H1 (cell line): Measurements from ENCODE around the gene ADGRD2. TPM values are rescaled to one million over a fixed set of nuclear protein-coding genes. Genes with fewer than 3 reads are reported as not detected.

Experiments used
- CTCF ChIA-PET: fragments of 300-600 bp; sonication (Branson Sonifier 250); formaldehyde crosslinking; loops from one replicate; lab custom pipeline; 2021; ENCODE audit not compliant: partially characterized antibody; lab: Charles Lee
- POLR2A ChIA-PET: fragments of 300-600 bp; sonication (Branson Sonifier 250); formaldehyde crosslinking; loops from one replicate; lab custom pipeline; 2021; ENCODE audit warnings: inconsistent platforms; ENCODE audit not compliant: partially characterized antibody; lab: Charles Lee
- DNase-seq, 2 experiments: peaks; one replicate each; pipeline versions ENCODE4 v3.0.0 to v3.0.0-alpha.2; 2010 to 2022; ENCODE audit warnings: low spot score in 2 of 2, low read depth in 1 of 2, mixed read lengths in 1 of 2
- FAIRE-seq: peaks from 2 replicates; lab custom pipeline; 2011; peaks lifted over from hg19 to GRCh38; lab: Jason Lieb, UNC
- H2AFZ ChIP-seq: 2 replicates; pipeline ENCODE4 v1.8.1; 2012; ENCODE audit warnings: low read length, inconsistent platforms
- H2AK5ac ChIP-seq: 2 replicates; pipeline ENCODE4 v1.6.1; 2013; ENCODE audit warnings: low read depth, low read length
- H2BK120ac ChIP-seq: replicated peaks from 2 replicates; pipeline ENCODE3; 2013; ENCODE audit warnings: low read depth, low read length, inconsistent platforms
- H2BK12ac ChIP-seq: 2 replicates; pipeline ENCODE4 v1.6.1; 2013; ENCODE audit warnings: low read depth, low read length
- H2BK15ac ChIP-seq: 2 replicates; pipeline ENCODE4 v1.6.1; 2013; ENCODE audit warnings: low read length
- H2BK20ac ChIP-seq: 2 replicates; pipeline ENCODE4 v1.6.1; 2013; ENCODE audit warnings: low read length
- H2BK5ac ChIP-seq: 2 replicates; pipeline ENCODE4 v1.6.1; 2013; ENCODE audit warnings: low read depth, low read length
- H3K14ac ChIP-seq: 2 replicates; pipeline ENCODE4 v1.6.1; 2013; ENCODE audit warnings: inconsistent platforms; ENCODE audit not compliant: insufficient read length
- H3K18ac ChIP-seq: 2 replicates; pipeline ENCODE4 v1.6.1; 2013; ENCODE audit warnings: low read length; ENCODE audit errors: extremely low read depth
- H3K23ac ChIP-seq: 2 replicates; pipeline ENCODE4 v1.6.1; 2013; ENCODE audit warnings: inconsistent platforms; ENCODE audit not compliant: insufficient read length
- H3K23me2 ChIP-seq: 2 replicates; pipeline ENCODE4 v1.6.1; 2013; ENCODE audit warnings: low read depth, low read length
- H3K27ac ChIP-seq: 2 replicates; pipeline ENCODE4 v1.6.1; 2011; ENCODE audit warnings: low read depth, low read length, inconsistent platforms
- H3K27me3 ChIP-seq, 4 experiments: replicated peaks in 1 of 4; 1 replicate in 1 of 4; 2 replicates in 3 of 4; pipeline versions ENCODE4 v1.6.1 to v1.8.1; 2011 to 2013; ENCODE audit warnings: low read length in 3 of 4, mild to moderate bottlenecking in 3 of 4, inconsistent platforms in 2 of 4, mixed read lengths in 2 of 4, moderate library complexity in 1 of 4; ENCODE audit not compliant: control insufficient read depth in 3 of 4, insufficient read depth in 3 of 4; ENCODE audit errors: extremely low read depth in 1 of 4
- H3K36me3 ChIP-seq, 4 experiments: 2 replicates each; pipeline versions ENCODE4 v1.6.1 to v1.8.1; 2011 to 2013; ENCODE audit warnings: mild to moderate bottlenecking in 4 of 4, low read length in 3 of 4, moderate library complexity in 2 of 4, control low read depth in 1 of 4, inconsistent platforms in 1 of 4; ENCODE audit not compliant: insufficient read depth in 4 of 4, control insufficient read depth in 2 of 4
- H3K4ac ChIP-seq: replicated peaks from 2 replicates; pipeline ENCODE3; 2013; ENCODE audit warnings: low read length, low read depth, mixed read lengths, inconsistent platforms; ENCODE audit not compliant: insufficient read length
- H3K4me1 ChIP-seq, 4 experiments: replicated peaks in 1 of 4; 1 replicate in 1 of 4; 2 replicates in 3 of 4; pipeline versions ENCODE4 v1.6.1 to v1.8.1; 2011 to 2013; ENCODE audit warnings: low read length in 3 of 4, inconsistent platforms in 2 of 4, mixed read lengths in 1 of 4; ENCODE audit not compliant: insufficient read depth in 4 of 4, control insufficient read depth in 3 of 4
- H3K4me2 ChIP-seq, 2 experiments: 2 replicates each; pipeline versions ENCODE4 v1.6.1 to v1.8.1; 2011 to 2013; ENCODE audit warnings: low read depth in 2 of 2, low read length in 2 of 2, control low read depth in 1 of 2, inconsistent platforms in 1 of 2, mild to moderate bottlenecking in 1 of 2; ENCODE audit not compliant: insufficient read depth in 1 of 2
- H3K4me3 ChIP-seq, 4 experiments: fragments of 200-600, 300-600 bp in 1 of 4; sonication (generic), shearing (Covaris generic), sonication (Bioruptor Twin) in 1 of 4; 2 replicates each; pipeline versions ENCODE4 v1.5.1 to v1.8.1; 2011 to 2016; ENCODE audit warnings: low read length in 4 of 4, low read depth in 3 of 4, control low read depth in 2 of 4, inconsistent platforms in 2 of 4, mild to moderate bottlenecking in 2 of 4, mixed read lengths in 1 of 4, moderate library complexity in 1 of 4; ENCODE audit not compliant: insufficient read depth in 2 of 4; ENCODE audit errors: extremely low read depth in 1 of 4
- H3K56ac ChIP-seq: replicated peaks from 2 replicates; pipeline ENCODE3; 2013; ENCODE audit warnings: low read depth, mild to moderate bottlenecking, mixed read lengths, low read length, inconsistent platforms; ENCODE audit not compliant: insufficient read length
- H3K79me1 ChIP-seq: 2 replicates; pipeline ENCODE4 v1.6.1; 2013; ENCODE audit warnings: low read depth, low read length, control low read depth
- H3K79me2 ChIP-seq, 2 experiments: 2 replicates each; pipeline versions ENCODE4 v1.6.1 to v1.8.1; 2012 to 2013; ENCODE audit warnings: low read length in 2 of 2, mild to moderate bottlenecking in 2 of 2, inconsistent platforms in 1 of 2; ENCODE audit not compliant: insufficient read depth in 2 of 2, control insufficient read depth in 1 of 2
- H3K9ac ChIP-seq, 4 experiments: replicated peaks in 1 of 4; 1 replicate in 1 of 4; 2 replicates in 3 of 4; pipeline versions ENCODE4 v1.6.1 to v1.8.1; 2011 to 2013; ENCODE audit warnings: low read depth in 3 of 4, low read length in 3 of 4, control low read depth in 2 of 4, mild to moderate bottlenecking in 2 of 4, moderate library complexity in 2 of 4, inconsistent platforms in 1 of 4; ENCODE audit errors: extremely low read depth in 1 of 4
- H3K9me3 ChIP-seq, 2 experiments: 2 replicates each; pipeline versions ENCODE4 v1.6.1 to v1.8.1; 2012 to 2013; ENCODE audit warnings: mild to moderate bottlenecking in 2 of 2, moderate library complexity in 2 of 2, control low read depth in 1 of 2, inconsistent platforms in 1 of 2, low read depth in 1 of 2, low read length in 1 of 2, mixed read lengths in 1 of 2; ENCODE audit not compliant: insufficient read depth in 2 of 2
- H4K20me1 ChIP-seq, 2 experiments: replicated peaks in 1 of 2; 2 replicates each; pipeline versions ENCODE3 to v1.8.1; 2011 to 2013; ENCODE audit warnings: inconsistent platforms in 2 of 2, low read length in 2 of 2, mild to moderate bottlenecking in 1 of 2; ENCODE audit not compliant: insufficient read depth in 2 of 2, control insufficient read depth in 1 of 2
- H4K5ac ChIP-seq: 2 replicates; pipeline ENCODE4 v1.6.1; 2013; ENCODE audit warnings: low read length, low read depth, mixed read lengths, inconsistent platforms; ENCODE audit not compliant: insufficient read length
- H4K8ac ChIP-seq: 2 replicates; pipeline ENCODE4 v1.8.0; 2013; ENCODE audit warnings: mild to moderate bottlenecking, moderate library complexity, low read length, inconsistent platforms; ENCODE audit not compliant: insufficient read depth; ENCODE audit errors: extremely low read depth
- H4K91ac ChIP-seq: replicated peaks from 2 replicates; pipeline ENCODE3; 2013; ENCODE audit warnings: low read length, mixed read lengths, inconsistent platforms; ENCODE audit not compliant: insufficient read length
- EZH2 ChIP-seq: fragments of 200-600 bp; sonication (generic); IDR thresholded peaks from 2 replicates; pipeline ENCODE4 v1.7.1; 2012; ENCODE audit warnings: low read depth, mild to moderate bottlenecking, moderate library complexity, low read length, inconsistent platforms; ENCODE audit not compliant: severe bottlenecking
- SP1 ChIP-seq: IDR thresholded peaks from 2 replicates; pipeline ENCODE4 v1.6.1; 2011; ENCODE audit warnings: low read depth, low read length
- SRF ChIP-seq: IDR thresholded peaks from 2 replicates; pipeline ENCODE4 v1.6.1; 2011; ENCODE audit warnings: mild to moderate bottlenecking, low read depth, low read length, moderate library complexity
- TCF12 ChIP-seq: IDR thresholded peaks from 2 replicates; pipeline ENCODE4 v1.6.1; 2011; ENCODE audit warnings: low read depth, mild to moderate bottlenecking, low read length
- WGBS, 2 experiments: shearing (Covaris generic) in 1 of 2; methylation state at CpG; one replicate each; pipeline versions ENCODE4 v1.1.6 to v1.1.7; 2013 to 2015; ENCODE audit warnings: low lambda C conversion rate in 2 of 2, mixed read lengths in 2 of 2, inconsistent platforms in 1 of 2, low coverage in 1 of 2, missing lambda C conversion rate in 1 of 2; ENCODE audit not compliant: insufficient replicate concordance in 2 of 2, insufficient coverage in 1 of 2, insufficient read length in 1 of 2; ENCODE audit errors: extremely low coverage in 1 of 2, missing lambda C conversion rate in 1 of 2; 5-methylcytosine and 5-hydroxymethylcytosine counted together
- polyA plus RNA-seq, 7 experiments: library from polyadenylated mRNA; depleted of rRNA in 3 of 7; stranded (reverse) in 5 of 7; unstranded in 2 of 7; fragments of >200 nt in 5 of 7; fragments of 200-250 nt in 2 of 7; gene quantifications; 1 replicate in 5 of 7; 2 replicates in 1 of 7; 4 replicates in 1 of 7; pipeline versions ENCODE4 v1.2.1 to v1.2.3, GENCODE V29; 2011 to 2013; ENCODE audit warnings: missing spikeins in 2 of 7, mixed read lengths in 2 of 7
- total RNA-seq: library from RNA; stranded (reverse); fragmentation: NEBNext Ultra II Directional; extraction: Animal tissue kit (Norgen Biotek cat#: 25700); gene quantifications from 2 replicates; pipeline ENCODE4 v1.2.1, GENCODE V29; 2021

Gene ADGRD2
- total and polyA plus RNA-seq, 2 of the 8 experiments (the other 6 are each of a cell fraction or from before 2014, with no cell fraction given), result 0.41 to 1.4 TPM

GRCh38 chr9:124512806-124513204 is 62.6 kb downstream of the ADGRD2 start:
- H3K4me2 ChIP-seq, result no peak overlapping the region
- FAIRE-seq, result no peak
- no peak overlapping the region for H3K23ac ChIP-seq
- no peaks in the 10 kb centered on the region for H3K79me1 ChIP-seq
- no peak overlapping the region for H3K4me3 ChIP-seq
- H3K9ac ChIP-seq, result 0 out of 7 replicates have a peak overlapping the region, but pooled peaks of 1 of the 4 experiments have one; percentile 25
- H3K56ac ChIP-seq, result no peak overlapping the region
- no peaks in the 10 kb centered on the region for H3K36me3 ChIP-seq
- POLR2A ChIA-PET, result interaction anchor here (0.7 to 1.5 kb wide), 4 partner anchors 12 to 38 kb away, joined by 3 to 5 read pairs (median 4); no protein-coding TSS in a partner anchor
- H3K18ac ChIP-seq, result no peak overlapping the region
- H4K5ac ChIP-seq, result no peak overlapping the region
- H4K20me1 ChIP-seq, result no peaks in the 10 kb centered on the region
- peak overlapping the region; percentile 62; the same call in 1 of the 2 replicates for H4K8ac ChIP-seq
- no peak overlapping the region for H4K91ac ChIP-seq
- no peaks in the 10 kb centered on the region for H3K23me2 ChIP-seq
- H2BK20ac ChIP-seq, result no peak overlapping the region
- no peaks in the 10 kb centered on the region for H3K27me3 ChIP-seq
- H3K79me2 ChIP-seq, result no peaks in the 10 kb centered on the region
- H3K27ac ChIP-seq, result no peak overlapping the region
- H3K4ac ChIP-seq, result no peak overlapping the region
- no peaks in the 10 kb centered on the region for H3K9me3 ChIP-seq
- H2BK120ac ChIP-seq, result no peak overlapping the region
- no peak overlapping the region for H3K14ac ChIP-seq
- H2BK15ac ChIP-seq, result no peak overlapping the region
- WGBS, 2 experiments, result 92% methylated on average over 7 of the region's 9 CpGs; no CpG with 5 or more reads in 1 of the 2 experiments
- H2BK5ac ChIP-seq, result no peak overlapping the region
- no peak overlapping the region for H2AFZ ChIP-seq
- H3K4me1 ChIP-seq, result peaks cover 0 to 18% (median 4%) of the 10 kb centered on the region in 4 experiments; a peak in 5 of 7 replicates
- H2AK5ac ChIP-seq, result no peak overlapping the region
- H2BK12ac ChIP-seq, result no peak overlapping the region
- CTCF ChIA-PET, result interaction anchor here (1.3 to 19.2 kb wide), 4 partner anchors 11 to 199 kb away, joined by 3 to 234 read pairs (median 10); no protein-coding TSS in a partner anchor
- peak in 1 of 2 experiments; percentile 50 for DNase-seq
- TF ChIP-seq SRF (no peak), TCF12 (no peak), EZH2 (no peak), SP1 (no peak)
